ENCODE results near the gene SUSD1.
"Not testable (repeated sequence)": the region's sequence is repeated elsewhere in the genome, so short reads cannot be mapped to it uniquely, and the experiment has no call there.

SUSD1 gene

GRCh38 chr9:112128399-112128798 lies 46.7 kb downstream of the SUSD1 start:
- not testable (repeated sequence) for DNase-seq

DNA sequence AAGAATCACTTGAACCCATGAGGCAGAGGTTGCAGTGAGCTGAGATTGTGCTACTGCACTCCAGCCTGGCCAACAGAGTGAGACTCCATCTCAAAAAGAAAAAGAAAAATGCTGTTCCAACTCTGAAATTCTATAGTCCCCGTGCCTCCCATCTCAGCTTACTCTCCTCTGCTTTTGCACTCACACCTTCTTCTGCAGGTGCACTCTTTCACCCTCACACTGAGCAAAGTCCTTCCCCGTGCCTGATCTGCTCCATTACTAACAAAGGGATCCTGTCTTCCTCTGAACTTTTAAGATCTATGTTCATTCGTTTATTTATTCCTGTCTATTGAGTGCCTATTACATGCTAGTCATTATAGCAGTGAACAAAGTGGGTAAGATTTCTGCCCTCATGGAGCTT lies 47.8 kb downstream of the SUSD1 start:
- no peak for DNase-seq

- DNase-seq, result no peak
Observed at GRCh38 chr9:112125951-112126388, 49.1 kb downstream of the SUSD1 start.

DNA sequence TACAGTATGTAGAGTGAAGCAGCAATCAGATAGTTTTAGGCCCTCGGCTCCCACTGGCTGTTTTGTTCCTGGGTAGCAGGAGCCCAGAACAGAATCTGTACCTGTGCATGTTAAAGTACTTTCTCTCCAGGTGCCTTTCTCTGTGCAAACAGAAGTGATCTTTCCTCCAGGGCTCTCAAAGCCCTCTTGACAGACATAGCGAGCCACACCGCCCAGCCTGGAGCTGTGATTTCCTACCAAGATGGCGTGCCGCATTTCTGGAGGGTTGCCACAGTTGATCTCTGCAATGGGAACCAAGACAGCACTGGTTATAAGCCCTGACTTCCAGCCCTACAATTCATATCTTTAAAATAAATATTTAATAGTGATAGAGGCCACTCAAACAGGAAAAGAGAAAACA lies 50.9 kb downstream of the SUSD1 start:
- no peak for DNase-seq

GRCh38 chr9:112121633-112122032 lies 53.5 kb downstream of the SUSD1 start:
- DNase-seq, result no peak

- no peak for DNase-seq
Observed at GRCh38 chr9:112120439-112120925, 54.6 kb downstream of the SUSD1 start.

- DNase-seq, result no peak
Observed at GRCh38 chr9:112120030-112120341, 55.1 kb downstream of the SUSD1 start.

DNA sequence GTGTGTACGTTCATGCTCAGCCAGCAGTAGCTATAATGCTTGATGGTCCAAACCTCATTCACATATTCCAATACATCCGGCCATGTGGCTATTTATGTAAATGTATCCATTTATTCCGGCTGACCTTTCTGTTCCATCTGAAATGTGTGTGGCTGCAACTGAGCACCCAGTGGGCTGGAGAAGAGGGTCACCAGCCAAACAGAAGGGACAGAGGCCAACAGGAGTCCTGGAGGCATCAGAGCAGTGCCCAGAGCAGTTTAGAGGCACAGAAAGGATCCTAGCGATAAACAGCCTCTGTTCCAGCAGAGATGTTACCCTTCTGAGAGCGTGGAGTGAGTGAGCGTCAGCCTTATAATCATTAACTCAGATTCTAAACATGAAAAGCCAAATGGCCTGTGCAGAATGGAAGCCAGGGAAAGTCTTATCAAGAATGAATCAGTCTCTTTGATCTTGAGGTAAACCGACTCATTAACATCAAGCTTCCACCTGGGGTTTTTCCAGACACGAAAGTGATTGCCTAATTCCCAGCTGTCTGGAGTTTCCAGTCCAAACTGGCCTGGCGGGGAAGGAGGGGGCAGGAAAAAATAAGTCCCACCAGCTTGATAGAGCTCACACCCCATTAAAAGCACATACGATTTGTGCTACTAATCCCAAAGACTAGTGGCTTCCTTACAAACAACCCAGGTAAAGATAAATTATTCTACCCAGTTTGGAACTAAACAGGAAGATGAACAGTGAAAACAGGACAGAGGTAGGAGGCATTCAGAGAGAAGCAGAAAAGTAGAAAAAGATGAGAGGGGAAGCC lies 55.7 kb downstream of the SUSD1 start:
- no peak for DNase-seq

DNA sequence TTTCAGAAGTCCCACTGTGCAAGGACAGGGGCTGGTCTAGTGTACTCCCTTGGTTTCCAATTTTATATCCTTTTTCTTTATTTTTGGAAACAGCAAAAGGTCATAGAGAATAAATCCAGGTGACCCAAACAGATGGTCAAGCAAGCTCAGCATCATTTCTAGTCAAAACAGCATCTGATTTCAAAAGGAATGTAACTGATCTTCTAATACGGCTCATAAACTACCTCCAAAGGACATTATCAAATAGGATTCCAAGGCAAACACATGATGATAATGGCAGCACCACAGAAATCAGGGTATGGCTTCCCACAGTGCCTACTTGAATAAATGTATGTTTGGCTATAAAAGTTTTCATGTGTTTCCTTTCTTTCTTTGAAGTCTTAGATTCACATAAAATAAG lies 57.1 kb downstream of the SUSD1 start:
- DNase-seq, result no peak

DNA sequence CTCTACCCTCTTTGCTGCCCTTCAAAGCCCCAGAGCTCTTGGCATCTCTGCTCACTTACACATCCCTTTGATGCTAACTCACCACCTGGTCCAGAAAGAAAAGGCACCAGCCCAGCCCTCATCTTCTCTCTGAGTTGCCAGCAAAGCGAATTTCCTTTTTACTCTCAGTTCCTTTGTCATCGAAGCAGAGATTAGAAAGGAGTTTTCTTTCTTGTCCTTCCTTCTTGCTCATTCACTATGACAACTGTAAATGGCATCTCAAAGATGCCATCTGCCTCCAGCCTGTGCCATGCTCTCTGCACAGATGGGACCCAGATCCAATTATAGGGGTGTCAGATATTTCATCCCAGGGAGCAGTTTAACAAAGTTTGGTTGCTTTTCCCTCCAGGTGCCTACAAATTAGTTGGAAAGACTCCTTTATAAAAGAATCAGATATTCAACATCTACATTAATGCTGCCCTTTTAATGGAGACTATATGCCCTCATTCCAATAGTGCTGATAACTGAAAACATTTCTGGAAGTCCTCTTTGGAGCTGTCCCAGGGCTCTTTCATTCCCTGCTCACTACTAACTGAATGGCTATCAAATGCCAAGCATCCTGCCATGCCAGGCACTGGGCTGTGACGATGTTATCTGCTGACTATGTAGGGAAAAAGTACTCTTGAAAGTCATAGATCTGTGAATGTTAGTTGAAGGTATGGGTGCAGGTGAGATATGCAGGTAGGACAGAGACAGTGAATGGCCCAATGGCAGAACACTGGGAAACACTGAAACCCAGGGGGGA lies 58.9 kb downstream of the SUSD1 start:
- DNase-seq, result no peak

DNA sequence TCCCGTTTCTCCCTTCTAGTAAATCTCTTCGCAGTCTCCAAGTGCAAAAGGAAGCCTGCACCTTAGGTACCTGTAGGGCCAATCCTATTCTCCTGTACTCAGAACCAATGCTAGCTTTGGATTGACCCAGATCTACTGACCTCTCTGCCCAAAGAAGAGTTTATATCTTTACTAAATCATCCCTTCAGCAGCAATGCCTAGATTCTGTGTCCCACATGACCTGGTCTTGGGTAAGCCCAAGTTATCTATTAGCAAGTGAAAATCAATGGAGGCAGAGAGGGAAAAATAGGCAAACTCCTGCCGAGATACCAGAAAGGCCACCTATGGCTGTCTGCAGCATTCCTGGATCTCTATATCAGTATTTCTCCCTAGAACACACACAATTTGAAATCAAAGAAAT lies 60.0 kb downstream of the SUSD1 start:
- DNase-seq, result no peak

DNA sequence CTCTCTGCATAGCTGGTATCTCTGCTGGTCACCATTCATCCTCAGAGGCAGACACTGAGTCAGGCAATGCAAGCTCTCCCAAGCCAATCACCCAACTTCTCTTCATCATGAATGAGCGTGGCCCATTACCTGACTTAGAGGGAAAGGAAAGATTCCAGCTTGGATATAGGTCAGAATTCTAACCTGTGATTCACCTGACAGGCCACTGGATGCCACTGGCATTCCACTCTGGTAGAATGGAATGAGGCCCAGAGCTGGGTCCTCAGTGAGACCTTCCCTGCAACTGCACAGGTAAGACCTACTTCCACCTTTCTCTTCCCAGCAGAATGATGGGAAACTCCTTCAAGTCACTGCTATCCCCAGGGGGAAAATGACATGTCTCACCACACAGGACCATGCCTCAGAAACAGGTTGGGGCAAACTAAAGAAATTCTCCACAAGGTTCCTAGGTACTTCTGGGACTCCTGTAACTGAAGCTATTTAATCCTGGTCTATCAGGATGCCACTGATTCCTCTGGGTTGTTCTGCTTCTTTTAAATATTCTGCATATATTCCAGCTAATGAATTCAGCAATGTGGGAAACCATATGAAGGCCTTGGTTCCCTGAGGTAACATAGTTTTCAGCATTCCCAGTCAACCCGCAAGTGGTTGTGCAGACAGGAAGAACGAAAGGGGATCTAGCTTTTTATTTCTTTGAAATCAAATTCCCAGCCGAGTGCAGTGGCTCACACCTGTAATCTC lies 62.0 kb downstream of the SUSD1 start:
- no peak for DNase-seq

DNA sequence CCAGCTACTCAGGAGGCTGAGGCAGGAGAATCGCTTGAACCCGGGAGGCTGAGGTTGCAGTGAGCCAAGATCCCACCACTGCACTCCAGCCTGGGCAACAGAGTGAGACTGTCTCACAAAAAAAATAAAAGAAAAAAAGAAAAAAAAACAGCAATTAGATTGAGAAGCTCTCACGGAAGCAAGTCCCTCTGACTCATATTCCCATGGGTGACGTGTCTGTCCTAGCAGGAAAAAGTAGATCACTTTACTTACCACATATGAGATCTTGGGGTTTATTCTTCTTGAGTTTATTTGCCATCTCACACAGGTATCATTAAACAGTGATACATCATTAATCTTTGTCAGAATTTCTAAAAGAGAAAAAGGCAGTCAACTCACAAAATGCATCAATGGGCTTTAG lies 62.6 kb downstream of the SUSD1 start:
- no peak for DNase-seq

- no peak for DNase-seq
Observed at GRCh38 chr9:112111461-112111860, 63.6 kb downstream of the SUSD1 start.

DNA sequence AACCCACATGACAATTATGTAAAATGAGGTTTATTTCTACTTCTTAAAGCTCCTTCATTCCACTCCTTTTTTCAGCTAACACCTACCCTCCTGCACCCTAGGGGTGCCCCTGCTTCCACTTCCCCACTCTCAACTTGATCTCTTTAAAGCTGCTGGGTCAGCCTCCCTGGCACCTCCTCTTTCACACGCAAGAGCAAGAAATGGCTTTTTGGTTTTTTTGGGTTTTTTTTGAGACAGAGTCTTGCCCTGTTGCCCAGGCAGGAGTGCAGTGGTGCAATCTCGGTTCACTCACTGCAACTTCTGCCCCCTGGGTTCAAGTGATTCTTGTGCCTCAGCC lies 64.4 kb downstream of the SUSD1 start:
- DNase-seq, result no peak

GRCh38 chr9:112110094-112110776 lies 64.9 kb downstream of the SUSD1 start:
- DNase-seq, result no peak

GRCh38 chr9:112104901-112105300 lies 70.2 kb downstream of the SUSD1 start:
- DNase-seq, result no peak

DNA sequence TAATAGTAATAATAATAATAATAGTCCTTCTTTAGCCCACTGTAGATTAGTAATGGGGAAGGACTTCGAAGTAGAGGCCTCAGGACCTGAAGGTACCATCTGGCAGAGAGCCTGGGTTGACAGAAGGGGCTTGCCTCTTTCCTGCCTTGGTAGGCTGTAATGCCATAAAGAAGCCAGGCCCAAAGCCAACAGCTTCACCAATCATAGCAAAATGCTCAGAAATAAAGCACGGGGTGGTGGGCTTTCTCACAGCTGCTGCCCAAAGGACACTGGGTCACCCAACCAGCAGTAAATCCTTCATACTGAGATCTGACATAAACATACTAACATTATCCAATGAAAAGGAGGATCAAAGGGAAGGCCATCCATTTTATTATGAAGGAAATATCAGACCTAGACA lies 70.7 kb downstream of the SUSD1 start:
- no peak for DNase-seq

- no peak for DNase-seq
Observed at GRCh38 chr9:112103405-112103804, 71.7 kb downstream of the SUSD1 start.

GRCh38 chr9:112097712-112098688 lies 77.1 kb downstream of the SUSD1 start:
- peak; percentile 39 for DNase-seq

DNA sequence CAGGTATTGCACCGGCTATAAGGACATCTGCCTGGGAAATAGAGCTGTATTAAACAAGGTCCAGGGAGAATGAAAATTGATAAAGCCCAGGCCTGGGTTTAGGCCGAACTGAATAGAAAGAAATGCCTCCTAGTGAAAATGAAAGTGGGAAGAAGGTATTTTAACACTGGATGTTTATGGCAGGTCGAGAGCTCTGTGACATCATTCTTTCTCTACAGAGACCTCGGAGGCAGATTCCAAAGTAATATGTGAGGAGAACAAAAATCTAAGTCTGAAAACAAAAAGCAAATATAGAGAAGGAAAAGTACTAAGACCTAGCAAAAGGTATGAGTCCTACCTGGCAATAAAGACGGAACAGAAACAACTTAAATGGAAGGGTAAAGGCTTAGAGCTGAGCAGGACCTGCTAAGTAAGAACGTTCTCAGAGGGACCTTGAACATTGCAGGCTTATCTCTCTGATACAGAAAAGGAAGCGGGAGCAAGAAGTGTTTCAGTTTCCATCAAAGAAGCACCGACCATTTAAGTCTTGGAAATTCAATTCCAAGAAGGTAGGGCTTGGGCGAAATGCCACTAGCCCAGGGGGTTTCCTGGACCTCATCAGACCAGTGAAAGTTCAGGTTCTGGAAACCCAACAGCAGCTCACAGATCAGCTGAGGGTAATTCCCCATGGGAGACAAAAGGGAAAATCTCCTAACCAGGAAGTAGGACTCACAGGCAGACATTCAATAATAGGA lies 80.0 kb downstream of the SUSD1 start:
- no peak for DNase-seq

Data from DMS79 (cell line).